H1 (cell line): ENCODE measurements around the gene TMPRSS2. TPM values are rescaled to one million over a fixed set of nuclear protein-coding genes. Genes with fewer than 3 reads are reported as not detected.

Source experiments
- CTCF ChIA-PET: fragments of 300-600 bp; sonication (Branson Sonifier 250); formaldehyde crosslinking; loops from one replicate; lab custom pipeline; 2021; ENCODE audit not compliant: partially characterized antibody; lab: Charles Lee
- POLR2A ChIA-PET: fragments of 300-600 bp; sonication (Branson Sonifier 250); formaldehyde crosslinking; loops from one replicate; lab custom pipeline; 2021; ENCODE audit warnings: inconsistent platforms; ENCODE audit not compliant: partially characterized antibody; lab: Charles Lee
- DNase-seq, 2 experiments: peaks; one replicate each; pipeline versions ENCODE4 v3.0.0 to v3.0.0-alpha.2; 2010 to 2022; ENCODE audit warnings: low spot score in 2 of 2, low read depth in 1 of 2, mixed read lengths in 1 of 2
- FAIRE-seq: peaks from 2 replicates; lab custom pipeline; 2011; peaks lifted over from hg19 to GRCh38; lab: Jason Lieb, UNC
- H2AFZ ChIP-seq: 2 replicates; pipeline ENCODE4 v1.8.1; 2012; ENCODE audit warnings: low read length, inconsistent platforms
- H2AK5ac ChIP-seq: 2 replicates; pipeline ENCODE4 v1.6.1; 2013; ENCODE audit warnings: low read depth, low read length
- H2BK120ac ChIP-seq: replicated peaks from 2 replicates; pipeline ENCODE3; 2013; ENCODE audit warnings: low read depth, low read length, inconsistent platforms
- H2BK12ac ChIP-seq: 2 replicates; pipeline ENCODE4 v1.6.1; 2013; ENCODE audit warnings: low read depth, low read length
- H2BK15ac ChIP-seq: 2 replicates; pipeline ENCODE4 v1.6.1; 2013; ENCODE audit warnings: low read length
- H2BK20ac ChIP-seq: 2 replicates; pipeline ENCODE4 v1.6.1; 2013; ENCODE audit warnings: low read length
- H2BK5ac ChIP-seq: 2 replicates; pipeline ENCODE4 v1.6.1; 2013; ENCODE audit warnings: low read depth, low read length
- H3K14ac ChIP-seq: 2 replicates; pipeline ENCODE4 v1.6.1; 2013; ENCODE audit warnings: inconsistent platforms; ENCODE audit not compliant: insufficient read length
- H3K18ac ChIP-seq: 2 replicates; pipeline ENCODE4 v1.6.1; 2013; ENCODE audit warnings: low read length; ENCODE audit errors: extremely low read depth
- H3K23ac ChIP-seq: 2 replicates; pipeline ENCODE4 v1.6.1; 2013; ENCODE audit warnings: inconsistent platforms; ENCODE audit not compliant: insufficient read length
- H3K23me2 ChIP-seq: 2 replicates; pipeline ENCODE4 v1.6.1; 2013; ENCODE audit warnings: low read depth, low read length
- H3K27ac ChIP-seq: 2 replicates; pipeline ENCODE4 v1.6.1; 2011; ENCODE audit warnings: low read depth, low read length, inconsistent platforms
- H3K27me3 ChIP-seq, 4 experiments: replicated peaks in 1 of 4; 1 replicate in 1 of 4; 2 replicates in 3 of 4; pipeline versions ENCODE4 v1.6.1 to v1.8.1; 2011 to 2013; ENCODE audit warnings: low read length in 3 of 4, mild to moderate bottlenecking in 3 of 4, inconsistent platforms in 2 of 4, mixed read lengths in 2 of 4, moderate library complexity in 1 of 4; ENCODE audit not compliant: control insufficient read depth in 3 of 4, insufficient read depth in 3 of 4; ENCODE audit errors: extremely low read depth in 1 of 4
- H3K36me3 ChIP-seq, 4 experiments: 2 replicates each; pipeline versions ENCODE4 v1.6.1 to v1.8.1; 2011 to 2013; ENCODE audit warnings: mild to moderate bottlenecking in 4 of 4, low read length in 3 of 4, moderate library complexity in 2 of 4, control low read depth in 1 of 4, inconsistent platforms in 1 of 4; ENCODE audit not compliant: insufficient read depth in 4 of 4, control insufficient read depth in 2 of 4
- H3K4ac ChIP-seq: replicated peaks from 2 replicates; pipeline ENCODE3; 2013; ENCODE audit warnings: low read length, low read depth, mixed read lengths, inconsistent platforms; ENCODE audit not compliant: insufficient read length
- H3K4me1 ChIP-seq, 4 experiments: replicated peaks in 1 of 4; 1 replicate in 1 of 4; 2 replicates in 3 of 4; pipeline versions ENCODE4 v1.6.1 to v1.8.1; 2011 to 2013; ENCODE audit warnings: low read length in 3 of 4, inconsistent platforms in 2 of 4, mixed read lengths in 1 of 4; ENCODE audit not compliant: insufficient read depth in 4 of 4, control insufficient read depth in 3 of 4
- H3K4me2 ChIP-seq, 2 experiments: 2 replicates each; pipeline versions ENCODE4 v1.6.1 to v1.8.1; 2011 to 2013; ENCODE audit warnings: low read depth in 2 of 2, low read length in 2 of 2, control low read depth in 1 of 2, inconsistent platforms in 1 of 2, mild to moderate bottlenecking in 1 of 2; ENCODE audit not compliant: insufficient read depth in 1 of 2
- H3K4me3 ChIP-seq, 4 experiments: fragments of 200-600, 300-600 bp in 1 of 4; sonication (generic), shearing (Covaris generic), sonication (Bioruptor Twin) in 1 of 4; 2 replicates each; pipeline versions ENCODE4 v1.5.1 to v1.8.1; 2011 to 2016; ENCODE audit warnings: low read length in 4 of 4, low read depth in 3 of 4, control low read depth in 2 of 4, inconsistent platforms in 2 of 4, mild to moderate bottlenecking in 2 of 4, mixed read lengths in 1 of 4, moderate library complexity in 1 of 4; ENCODE audit not compliant: insufficient read depth in 2 of 4; ENCODE audit errors: extremely low read depth in 1 of 4
- H3K56ac ChIP-seq: replicated peaks from 2 replicates; pipeline ENCODE3; 2013; ENCODE audit warnings: low read depth, mild to moderate bottlenecking, mixed read lengths, low read length, inconsistent platforms; ENCODE audit not compliant: insufficient read length
- H3K79me1 ChIP-seq: 2 replicates; pipeline ENCODE4 v1.6.1; 2013; ENCODE audit warnings: low read depth, low read length, control low read depth
- H3K79me2 ChIP-seq, 2 experiments: 2 replicates each; pipeline versions ENCODE4 v1.6.1 to v1.8.1; 2012 to 2013; ENCODE audit warnings: low read length in 2 of 2, mild to moderate bottlenecking in 2 of 2, inconsistent platforms in 1 of 2; ENCODE audit not compliant: insufficient read depth in 2 of 2, control insufficient read depth in 1 of 2
- H3K9ac ChIP-seq, 4 experiments: replicated peaks in 1 of 4; 1 replicate in 1 of 4; 2 replicates in 3 of 4; pipeline versions ENCODE4 v1.6.1 to v1.8.1; 2011 to 2013; ENCODE audit warnings: low read depth in 3 of 4, low read length in 3 of 4, control low read depth in 2 of 4, mild to moderate bottlenecking in 2 of 4, moderate library complexity in 2 of 4, inconsistent platforms in 1 of 4; ENCODE audit errors: extremely low read depth in 1 of 4
- H3K9me3 ChIP-seq, 2 experiments: 2 replicates each; pipeline versions ENCODE4 v1.6.1 to v1.8.1; 2012 to 2013; ENCODE audit warnings: mild to moderate bottlenecking in 2 of 2, moderate library complexity in 2 of 2, control low read depth in 1 of 2, inconsistent platforms in 1 of 2, low read depth in 1 of 2, low read length in 1 of 2, mixed read lengths in 1 of 2; ENCODE audit not compliant: insufficient read depth in 2 of 2
- H4K20me1 ChIP-seq, 2 experiments: replicated peaks in 1 of 2; 2 replicates each; pipeline versions ENCODE3 to v1.8.1; 2011 to 2013; ENCODE audit warnings: inconsistent platforms in 2 of 2, low read length in 2 of 2, mild to moderate bottlenecking in 1 of 2; ENCODE audit not compliant: insufficient read depth in 2 of 2, control insufficient read depth in 1 of 2
- H4K5ac ChIP-seq: 2 replicates; pipeline ENCODE4 v1.6.1; 2013; ENCODE audit warnings: low read length, low read depth, mixed read lengths, inconsistent platforms; ENCODE audit not compliant: insufficient read length
- H4K8ac ChIP-seq: 2 replicates; pipeline ENCODE4 v1.8.0; 2013; ENCODE audit warnings: mild to moderate bottlenecking, moderate library complexity, low read length, inconsistent platforms; ENCODE audit not compliant: insufficient read depth; ENCODE audit errors: extremely low read depth
- H4K91ac ChIP-seq: replicated peaks from 2 replicates; pipeline ENCODE3; 2013; ENCODE audit warnings: low read length, mixed read lengths, inconsistent platforms; ENCODE audit not compliant: insufficient read length
- CTBP2 ChIP-seq: IDR thresholded peaks from 2 replicates; pipeline ENCODE4 v1.7.0; 2011; ENCODE audit warnings: borderline replicate concordance, mild to moderate bottlenecking, moderate library complexity, mixed read lengths, low read length; ENCODE audit not compliant: insufficient read depth, insufficient read length
- GABPA ChIP-seq: IDR thresholded peaks from 2 replicates; pipeline ENCODE4 v1.6.1; 2011; ENCODE audit warnings: mild to moderate bottlenecking, low read length, moderate library complexity, borderline replicate concordance; ENCODE audit not compliant: insufficient read depth
- MAX ChIP-seq: IDR thresholded peaks from 2 replicates; pipeline ENCODE4 v1.6.1; 2012; ENCODE audit warnings: inconsistent platforms
- RBBP5 ChIP-seq: IDR thresholded peaks from 2 replicates; pipeline ENCODE4 v1.7.1; 2012; ENCODE audit warnings: low read depth, mild to moderate bottlenecking, inconsistent platforms, low read length, moderate library complexity, borderline replicate concordance
- RFX5 ChIP-seq: IDR thresholded peaks from 2 replicates; pipeline ENCODE4 v1.6.1; 2011; ENCODE audit warnings: low read depth, low read length, improper control_type of control experiment, borderline replicate concordance
- WGBS, 2 experiments: shearing (Covaris generic) in 1 of 2; methylation state at CpG; one replicate each; pipeline versions ENCODE4 v1.1.6 to v1.1.7; 2013 to 2015; ENCODE audit warnings: low lambda C conversion rate in 2 of 2, mixed read lengths in 2 of 2, inconsistent platforms in 1 of 2, low coverage in 1 of 2, missing lambda C conversion rate in 1 of 2; ENCODE audit not compliant: insufficient replicate concordance in 2 of 2, insufficient coverage in 1 of 2, insufficient read length in 1 of 2; ENCODE audit errors: extremely low coverage in 1 of 2, missing lambda C conversion rate in 1 of 2; 5-methylcytosine and 5-hydroxymethylcytosine counted together
- long read RNA-seq, 2 experiments: library from RNA in 1 of 2; library from capped mRNA in 1 of 2; stranded (forward); transcript quantifications; one replicate each; pipeline ENCODE4 v2.0.0, GENCODE V29; 2021; ENCODE audit warnings: inconsistent platforms in 1 of 2
- polyA minus RNA-seq, 3 experiments: library from RNA; depleted of rRNA, polyadenylated mRNA; stranded (reverse); fragments of >200 nt; gene quantifications; 1 replicate in 2 of 3; 2 replicates in 1 of 3; pipeline ENCODE4 v1.2.3, GENCODE V29; 2011
- polyA plus RNA-seq, 7 experiments: library from polyadenylated mRNA; depleted of rRNA in 3 of 7; stranded (reverse) in 5 of 7; unstranded in 2 of 7; fragments of >200 nt in 5 of 7; fragments of 200-250 nt in 2 of 7; gene quantifications; 1 replicate in 5 of 7; 2 replicates in 1 of 7; 4 replicates in 1 of 7; pipeline versions ENCODE4 v1.2.1 to v1.2.3, GENCODE V29; 2011 to 2013; ENCODE audit warnings: missing spikeins in 2 of 7, mixed read lengths in 2 of 7
- total RNA-seq: library from RNA; stranded (reverse); fragmentation: NEBNext Ultra II Directional; extraction: Animal tissue kit (Norgen Biotek cat#: 25700); gene quantifications from 2 replicates; pipeline ENCODE4 v1.2.1, GENCODE V29; 2021

Gene TMPRSS2
- 9.2 and 13.2 TPM in 2 replicates for total RNA-seq
- 10.5 and 11.0 TPM in 2 replicates for polyA plus RNA-seq (2011; rRNA removed)
- polyA plus RNA-seq (2011; cell fraction: cytosol; rRNA removed) = 10.5 TPM
- 11.6 TPM for polyA plus RNA-seq (2011; cell fraction: nucleus; rRNA removed)
- polyA plus RNA-seq (2012, experiment 1 of 2) = 10.1 to 11.1 TPM (median 10.6 TPM) in 4 replicates
- 4.4 TPM for polyA plus RNA-seq (2012, experiment 2 of 2)
- 4.3 TPM for polyA plus RNA-seq (2013, experiment 1 of 2)
- 3.7 TPM for polyA plus RNA-seq (2013, experiment 2 of 2)
- 11.0 and 12.8 TPM in 2 replicates for polyA minus RNA-seq (2011; rRNA and poly(A)+ RNA removed)
- 4.9 TPM for polyA minus RNA-seq (2011; cell fraction: cytosol; rRNA and poly(A)+ RNA removed)
- polyA minus RNA-seq (2011; cell fraction: nucleus; rRNA and poly(A)+ RNA removed) = 10.0 TPM
- long read RNA-seq, experiment 1, partial matches to known transcripts = 5 of 9 reads
- long read RNA-seq, experiment 1, other reads (novel, unspliced or antisense) = 4 of 9 reads
- long read RNA-seq, experiment 2, partial matches to known transcripts = 2 of 2 reads
- long read RNA-seq, experiment 2, other reads (novel, unspliced or antisense) = 0 of 2 reads

DNA sequence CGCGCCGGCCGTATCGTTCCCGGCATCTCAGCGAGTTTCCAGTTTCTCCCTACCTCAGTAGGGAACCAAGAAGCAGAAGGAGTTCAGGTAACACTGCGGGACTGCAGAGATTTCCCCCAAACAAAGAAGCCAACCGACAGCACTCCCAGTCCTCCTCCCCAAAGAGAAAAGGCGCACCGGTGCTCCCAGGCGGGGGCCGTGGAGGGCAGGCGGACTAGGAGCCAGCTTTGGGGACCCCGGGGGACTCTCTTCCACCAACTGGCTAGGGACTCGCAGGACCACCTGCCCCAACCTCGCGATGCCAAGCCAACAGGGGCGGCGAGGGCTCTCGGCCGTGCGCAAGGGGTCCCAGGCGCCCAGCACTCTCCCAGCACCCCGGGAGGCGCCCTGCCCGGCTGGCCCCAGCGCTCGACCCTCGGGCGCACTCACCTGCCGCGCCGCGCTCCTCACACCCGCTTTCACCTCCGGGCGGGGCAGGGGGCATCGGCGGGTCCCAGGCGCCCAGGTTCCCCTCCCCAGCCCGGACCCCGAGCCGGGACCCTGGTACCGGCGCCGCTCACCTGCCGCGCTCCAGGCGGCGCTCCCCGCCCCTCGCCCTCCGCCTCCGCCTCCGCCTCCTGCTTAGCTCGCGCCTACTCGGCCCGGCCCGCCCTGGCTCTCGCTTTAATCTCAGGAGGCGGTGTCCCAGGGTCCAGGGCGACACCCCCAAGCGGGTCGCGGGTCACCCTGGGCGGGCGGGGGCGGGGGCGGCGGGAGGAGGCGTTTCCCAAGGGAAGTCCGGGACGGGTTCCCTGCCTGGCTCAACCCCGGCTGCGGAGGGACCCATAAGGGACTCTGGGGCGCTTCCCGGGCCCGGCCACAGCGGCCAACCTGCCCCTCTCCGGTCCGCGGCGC, at the start of gene TMPRSS2:
TMPRSS2 (minus strand) TSS at position 638 of the 894 bp plus-strand sequence. CDS start 10,025 bp downstream, outside the sequence.
- Histone ChIP-seq H3K4me3 (peak within 1 kb of the TSS; percentile 62 to 80 (median 72)), H3K56ac (peak within 1 kb of the TSS; percentile 75), H3K9me3 (no peaks in the 10 kb centered on the region), H3K18ac (peak within 1 kb of the TSS; percentile 96), H3K4me2 (peak within 1 kb of the TSS; percentile 83 to 95), H4K20me1 (no peaks in the 10 kb centered on the region), H2BK12ac (peak within 1 kb of the TSS; percentile 84; the same call in 1 of the 2 replicates), H3K27ac (no peak within 1 kb of the TSS), H2AK5ac (no peak within 1 kb of the TSS), H2BK15ac (0 out of 2 replicates have a peak within 1 kb of the TSS, but pooled peaks have one; percentile 29), H2AFZ (peak within 1 kb of the TSS; percentile 45; the same call in 1 of the 2 replicates), H3K36me3 (no peaks in the 10 kb centered on the region), H4K8ac (peak within 1 kb of the TSS; percentile 54), H2BK20ac (no peak within 1 kb of the TSS), H3K27me3 (peaks cover 5 to 45% (median 36%) of the 10 kb centered on the region in 4 experiments), H3K9ac (peak within 1 kb of the TSS in 3 of 4 experiments; percentile 25 to 50 (median 33); a peak in 4 of 7 replicates), H3K79me1 (peaks cover 5% of the 10 kb centered on the region), H3K79me2 (no peaks in the 10 kb centered on the region), H4K5ac (peak within 1 kb of the TSS; percentile 13), H3K14ac (no peak within 1 kb of the TSS), H3K23ac (no peak within 1 kb of the TSS), H2BK5ac (peak within 1 kb of the TSS; percentile 44; the same call in 1 of the 2 replicates), H4K91ac (no peak within 1 kb of the TSS), H3K4ac (no peak within 1 kb of the TSS), H2BK120ac (no peak within 1 kb of the TSS), H3K4me1 (peaks cover 0 to 16% (median 6%) of the 10 kb centered on the region in 4 experiments; a peak in 5 of 7 replicates), H3K23me2 (peaks cover 17% of the 10 kb centered on the region)
- FAIRE-seq (no peak), DNase-seq (peak in 1 of 2 experiments; percentile 78)
- ChIA-PET POLR2A (interaction anchor here (0.7 to 1.4 kb wide), 5 partner anchors 21 to 89 kb away, joined by 3 read pairs; no protein-coding TSS in a partner anchor), CTCF (interaction anchor here (1.8 to 2.1 kb wide), 2 partner anchors 27 to 223 kb away, joined by 4 to 8 read pairs; no protein-coding TSS in a partner anchor)
- 2% methylated on average over 26 of the region's 85 CpGs; no CpG with 5 or more reads in 1 of the 2 experiments for WGBS, 2 experiments
- TF ChIP-seq GABPA = no peak
- no peak for TF ChIP-seq RFX5
- TF ChIP-seq CTBP2 = peak; percentile 99
- TF ChIP-seq RBBP5 = peak; percentile 63; the same call in 1 of the 2 replicates
- TF ChIP-seq MAX = peak; percentile 45; the same call in 1 of the 2 replicates
